ENCODE measurements around the gene PRKN. TPM values are rescaled to one million over a fixed set of nuclear protein-coding genes. Genes with fewer than 3 reads are reported as not detected.

Gene PRKN
- total and polyA plus RNA-seq, 2 donors (not counting 1 experiment from before 2014, with no cell fraction given) = 0.43 to 4.6 TPM

DNA sequence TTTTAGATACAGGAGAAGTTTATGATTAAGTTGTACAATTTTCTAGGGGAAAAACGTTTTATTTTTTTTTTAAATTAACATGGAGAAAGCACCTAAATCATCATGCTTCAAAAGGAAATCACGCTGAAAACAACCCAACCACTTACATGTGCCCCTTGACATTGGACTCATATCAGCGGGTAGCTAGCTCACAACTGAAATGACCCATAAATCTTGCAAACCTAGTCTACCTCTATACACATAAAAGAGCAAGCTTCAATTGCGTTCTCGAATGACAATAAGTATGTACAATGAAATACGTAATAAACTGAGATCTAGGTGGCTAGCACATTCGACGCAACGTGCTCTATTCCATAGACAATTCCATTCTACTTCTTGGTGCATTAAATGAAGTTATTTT is 730.8 kb downstream of the PRKN start:
- H3K9ac ChIP-seq (ENCODE audit: insufficient read depth, low read length) = no peak overlapping the region
- no peak overlapping the region for H3K4me3 ChIP-seq (replicated peaks in 1 of 4; ENCODE audit: control extremely low read depth in 1 of 4, insufficient read depth in 1 of 4, low read depth in 3 of 4, low read length in 4 of 4)
- H3K27ac ChIP-seq (ENCODE audit: insufficient read depth, low read length) = no peak overlapping the region
- no peaks in the 10 kb centered on the region for H3K9me3 ChIP-seq (ENCODE audit: control insufficient read depth, insufficient read depth, low read depth, low read length)
- H3K79me2 ChIP-seq (ENCODE audit: control insufficient read depth, insufficient read depth, low read length) = no peaks in the 10 kb centered on the region
- no peaks in the 10 kb centered on the region for H3K4me1 ChIP-seq (ENCODE audit: control insufficient read depth, extremely low read depth, insufficient read depth, low read length)
- no peak overlapping the region for H2AFZ ChIP-seq (ENCODE audit: low read length)
- H3K36me3 ChIP-seq (ENCODE audit: control insufficient read depth, insufficient read depth, low read length) = no peaks in the 10 kb centered on the region
- TF ChIP-seq CTCF (conservative IDR thresholded peaks at IDR 0.05 in 1 of 2, IDR thresholded peaks at IDR 0.05 in 1 of 2; ENCODE audit: low read depth in 1 of 2, low read length in 2 of 2) (no peak), EZH2 (IDR thresholded peaks at IDR 0.05; ENCODE audit: low read length, missing control alignments) (no peak)
- no peaks in the 10 kb centered on the region for H3K27me3 ChIP-seq (ENCODE audit: control insufficient read depth, insufficient read depth, low read length)
- no peak overlapping the region for H3K4me2 ChIP-seq (ENCODE audit: extremely low read depth, insufficient read depth, low read length)
- H4K20me1 ChIP-seq (ENCODE audit: control insufficient read depth, extremely low read depth, insufficient read depth, low read length) = no peaks in the 10 kb centered on the region
- DNase-seq (ENCODE audit: low read depth in 2 of 2) = no peak

- no peak for DNase-seq (ENCODE audit: low read depth in 2 of 2)
- no peak for TF ChIP-seq EZH2 (IDR thresholded peaks at IDR 0.05; ENCODE audit: low read length, missing control alignments)
- no peak for TF ChIP-seq CTCF (conservative IDR thresholded peaks at IDR 0.05 in 1 of 2, IDR thresholded peaks at IDR 0.05 in 1 of 2; ENCODE audit: low read depth in 1 of 2, low read length in 2 of 2)
- Histone ChIP-seq H3K79me2 (ENCODE audit: control insufficient read depth, insufficient read depth, low read length) (no peaks in the 10 kb centered on the region), H3K9me3 (ENCODE audit: control insufficient read depth, insufficient read depth, low read depth, low read length) (no peaks in the 10 kb centered on the region), H3K4me3 (replicated peaks in 1 of 4; ENCODE audit: control extremely low read depth in 1 of 4, insufficient read depth in 1 of 4, low read depth in 3 of 4, low read length in 4 of 4) (no peak overlapping the region), H3K36me3 (ENCODE audit: control insufficient read depth, insufficient read depth, low read length) (no peaks in the 10 kb centered on the region), H3K9ac (ENCODE audit: insufficient read depth, low read length) (no peak overlapping the region), H2AFZ (ENCODE audit: low read length) (no peak overlapping the region), H4K20me1 (ENCODE audit: control insufficient read depth, extremely low read depth, insufficient read depth, low read length) (no peaks in the 10 kb centered on the region), H3K27ac (ENCODE audit: insufficient read depth, low read length) (no peak overlapping the region), H3K4me2 (ENCODE audit: extremely low read depth, insufficient read depth, low read length) (no peak overlapping the region), H3K4me1 (ENCODE audit: control insufficient read depth, extremely low read depth, insufficient read depth, low read length) (no peaks in the 10 kb centered on the region), H3K27me3 (ENCODE audit: control insufficient read depth, insufficient read depth, low read length) (no peaks in the 10 kb centered on the region)
These were observed 741.6 kb downstream of the PRKN start for GRCh38 chr6:161985876-161986423.

GRCh38 chr6:161984713-161985112 is 742.9 kb downstream of the PRKN start:
- no peak overlapping the region for H3K4me3 ChIP-seq (replicated peaks in 1 of 4; ENCODE audit: control extremely low read depth in 1 of 4, insufficient read depth in 1 of 4, low read depth in 3 of 4, low read length in 4 of 4)
- TF ChIP-seq CTCF (conservative IDR thresholded peaks at IDR 0.05 in 1 of 2, IDR thresholded peaks at IDR 0.05 in 1 of 2; ENCODE audit: low read depth in 1 of 2, low read length in 2 of 2) = no peak
- TF ChIP-seq EZH2 (IDR thresholded peaks at IDR 0.05; ENCODE audit: low read length, missing control alignments) = no peak
- H3K27ac ChIP-seq (ENCODE audit: insufficient read depth, low read length) = no peak overlapping the region
- no peaks in the 10 kb centered on the region for H3K4me1 ChIP-seq (ENCODE audit: control insufficient read depth, extremely low read depth, insufficient read depth, low read length)
- no peaks in the 10 kb centered on the region for H3K79me2 ChIP-seq (ENCODE audit: control insufficient read depth, insufficient read depth, low read length)
- no peaks in the 10 kb centered on the region for H3K27me3 ChIP-seq (ENCODE audit: control insufficient read depth, insufficient read depth, low read length)
- no peak for DNase-seq (ENCODE audit: low read depth in 2 of 2)
- H3K36me3 ChIP-seq (ENCODE audit: control insufficient read depth, insufficient read depth, low read length) = no peaks in the 10 kb centered on the region
- no peaks in the 10 kb centered on the region for H4K20me1 ChIP-seq (ENCODE audit: control insufficient read depth, extremely low read depth, insufficient read depth, low read length)
- no peak overlapping the region for H3K4me2 ChIP-seq (ENCODE audit: extremely low read depth, insufficient read depth, low read length)
- no peak overlapping the region for H2AFZ ChIP-seq (ENCODE audit: low read length)
- H3K9ac ChIP-seq (ENCODE audit: insufficient read depth, low read length) = no peak overlapping the region
- H3K9me3 ChIP-seq (ENCODE audit: control insufficient read depth, insufficient read depth, low read depth, low read length) = no peaks in the 10 kb centered on the region

Data from fibroblast of lung (primary cell).